GM19397 (cell line): Measurements from ENCODE around the gene DICER1.

Experiments
- ATAC-seq: cut with Tn5 transposase; IDR thresholded peaks from one replicate; pipeline ENCODE4 v1.9.1; 2021; ENCODE audit warnings: mild to moderate bottlenecking, moderate library complexity; ENCODE audit not compliant: unreplicated experiment

DICER1 gene

DNA sequence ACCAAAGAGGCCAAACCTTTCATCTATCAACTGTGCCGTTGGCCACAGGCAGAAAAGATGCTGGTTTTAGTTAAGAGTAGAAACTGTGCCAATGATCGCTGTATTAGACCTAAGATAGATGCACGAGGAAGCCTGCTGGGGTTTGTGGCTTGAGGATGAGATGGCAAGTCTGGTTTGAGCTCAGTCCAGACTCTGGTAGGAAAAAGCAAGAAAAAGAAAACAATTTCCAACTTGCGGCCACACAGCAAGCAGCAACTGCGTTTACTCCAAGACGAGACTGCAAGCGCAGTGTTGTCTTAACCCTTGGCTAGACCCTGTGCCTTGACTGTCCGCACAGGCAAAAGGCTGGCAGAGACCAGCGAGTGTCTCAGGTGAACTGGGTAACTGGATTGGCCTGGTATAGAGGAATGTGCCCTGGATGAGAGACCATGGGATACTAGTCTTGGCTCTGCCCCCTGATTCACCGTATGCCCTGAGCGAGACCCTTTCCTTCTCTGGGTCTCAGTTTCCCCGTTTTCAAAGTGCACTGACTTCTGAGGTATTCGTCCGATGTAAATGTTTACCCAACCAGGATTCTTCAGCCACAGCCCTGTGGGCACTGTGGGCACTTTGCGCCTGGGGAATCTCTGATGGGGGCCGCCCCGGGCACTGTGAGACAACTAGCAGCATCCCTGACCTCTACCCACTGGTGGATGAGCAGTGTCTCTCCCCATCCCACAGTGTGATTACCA is 113.4 kb downstream of the DICER1 start:
- no peak for ATAC-seq

DNA sequence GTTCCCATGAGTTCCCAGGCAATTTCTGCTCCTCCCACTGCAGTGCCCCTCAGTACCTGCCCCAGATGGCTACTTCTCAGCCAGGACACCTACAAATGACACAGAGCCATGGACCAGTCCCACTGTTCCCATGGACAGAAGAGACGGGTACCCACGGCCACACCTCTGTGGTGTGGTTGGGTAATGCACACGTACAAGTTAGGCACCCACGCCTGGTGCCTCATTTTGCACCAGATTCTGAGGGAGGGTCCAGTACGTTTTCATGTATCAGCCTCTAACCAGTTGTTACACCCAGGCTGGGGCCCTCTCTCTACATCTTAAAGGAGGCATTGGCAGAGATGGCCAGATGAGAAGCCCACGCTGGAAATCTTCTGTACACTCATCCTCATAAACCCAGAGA is 114.0 kb downstream of the DICER1 start:
- ATAC-seq, result no peak

DNA sequence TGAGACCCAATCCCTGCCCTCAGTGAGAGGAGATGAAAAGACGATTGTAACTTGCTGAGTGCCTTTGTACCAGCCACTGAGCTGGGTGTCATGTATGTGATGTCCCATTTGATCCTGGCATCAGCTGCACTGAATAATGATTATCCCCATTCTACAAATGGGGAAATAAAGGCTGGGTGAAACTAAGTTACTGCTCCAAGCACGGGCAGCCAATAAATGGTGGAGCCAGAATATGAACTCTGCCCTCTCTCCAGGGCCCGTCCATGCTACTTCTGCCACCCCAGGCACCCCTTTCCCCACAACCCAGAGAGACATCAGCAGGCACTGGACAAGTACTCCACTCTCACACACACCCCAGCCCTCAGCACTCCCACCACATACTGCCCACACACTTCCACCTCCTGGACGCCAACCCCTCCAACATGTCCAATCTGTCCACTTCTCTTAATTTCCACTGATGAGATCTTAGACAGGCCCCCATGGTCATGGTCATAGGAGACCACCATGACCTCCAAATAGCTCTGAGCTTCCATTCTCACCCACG is 115.8 kb downstream of the DICER1 start:
- ATAC-seq, result no peak

DNA sequence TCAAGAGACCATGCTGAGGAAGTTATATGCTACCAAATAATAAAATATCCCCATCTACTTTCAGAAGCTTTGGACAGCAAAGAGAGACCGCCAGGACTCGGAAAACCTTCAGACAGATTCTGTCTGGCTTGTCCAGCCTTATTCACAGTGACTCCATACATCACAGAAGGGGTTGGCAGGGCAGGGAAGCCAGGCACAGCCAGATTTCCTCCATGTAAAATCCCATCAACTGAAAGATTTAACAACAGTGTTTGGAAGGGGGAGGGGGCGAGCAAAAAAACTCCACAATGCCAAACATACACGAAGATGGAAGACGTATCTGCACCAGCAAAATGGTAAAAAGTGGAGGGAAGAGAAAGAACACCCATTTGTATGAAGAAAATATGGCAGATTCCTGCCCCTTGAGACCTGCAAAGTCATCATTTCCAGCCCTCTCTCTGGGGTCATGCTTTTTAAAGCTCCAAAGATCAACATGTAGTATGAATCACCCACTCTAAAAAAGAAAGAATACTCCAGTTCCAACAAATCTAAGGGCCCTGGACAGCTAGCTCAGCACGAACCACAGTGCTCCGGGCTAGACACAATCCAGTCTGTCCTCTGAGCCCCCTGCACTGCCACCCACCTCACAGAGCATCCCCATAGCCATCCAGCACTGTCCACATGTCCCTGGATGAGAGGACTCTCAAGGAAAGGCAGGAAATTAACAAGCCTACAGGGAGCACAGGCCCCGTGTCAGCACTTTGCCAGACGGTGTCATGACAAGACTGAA is 116.4 kb downstream of the DICER1 start:
- ATAC-seq, result no peak

DNA sequence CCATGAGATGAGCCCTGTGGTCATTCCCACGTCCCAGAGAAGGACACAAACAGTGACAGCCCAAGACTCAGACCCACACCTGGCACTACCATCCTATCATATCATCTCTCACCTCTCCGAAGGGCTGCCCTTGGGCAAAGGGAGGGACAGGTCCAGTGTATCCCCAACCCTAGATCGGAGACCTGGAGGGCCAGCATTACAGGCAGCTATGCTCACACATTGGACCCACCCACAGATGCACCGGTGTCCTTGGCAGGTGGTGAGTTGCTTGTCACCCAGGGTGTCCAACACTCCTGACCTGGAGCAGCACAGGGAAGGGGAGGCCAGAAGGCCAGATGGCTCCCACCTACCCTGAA is 117.4 kb downstream of the DICER1 start:
- no peak for ATAC-seq

DNA sequence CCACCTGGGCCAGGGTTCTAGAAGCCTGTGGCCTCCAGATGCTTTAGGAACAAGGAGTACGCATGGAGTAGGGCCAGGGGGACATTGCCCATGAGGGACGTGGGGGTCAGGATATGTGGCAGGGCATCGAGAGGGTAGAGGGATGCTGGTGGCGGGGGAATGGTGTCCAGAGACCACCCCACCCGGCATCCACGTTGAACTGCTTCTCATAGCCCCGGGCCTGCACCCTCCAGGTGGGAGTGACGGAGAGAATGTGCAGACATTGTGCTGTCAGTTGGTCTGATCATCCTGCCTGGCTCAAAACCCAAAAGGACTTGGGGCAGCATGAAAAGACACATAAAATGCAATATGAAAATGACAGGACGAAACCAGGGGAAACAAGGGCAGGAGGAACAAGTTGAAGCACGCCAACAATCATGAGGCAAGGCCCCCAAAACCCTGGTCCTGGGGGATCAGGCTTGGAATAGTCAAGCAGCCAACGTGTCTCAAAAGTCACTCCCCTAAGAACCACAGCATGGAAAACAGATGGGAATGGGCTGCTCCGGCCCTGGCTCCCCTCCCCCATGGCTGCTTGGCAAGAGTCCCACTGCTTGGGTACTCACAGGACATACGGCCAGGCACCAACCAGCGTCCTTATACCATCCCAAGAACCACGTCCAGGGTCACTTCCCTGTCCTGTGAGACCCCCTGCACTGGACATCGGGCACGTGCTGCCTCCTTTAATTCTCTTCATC is 117.9 kb downstream of the DICER1 start:
- no peak for ATAC-seq

DNA sequence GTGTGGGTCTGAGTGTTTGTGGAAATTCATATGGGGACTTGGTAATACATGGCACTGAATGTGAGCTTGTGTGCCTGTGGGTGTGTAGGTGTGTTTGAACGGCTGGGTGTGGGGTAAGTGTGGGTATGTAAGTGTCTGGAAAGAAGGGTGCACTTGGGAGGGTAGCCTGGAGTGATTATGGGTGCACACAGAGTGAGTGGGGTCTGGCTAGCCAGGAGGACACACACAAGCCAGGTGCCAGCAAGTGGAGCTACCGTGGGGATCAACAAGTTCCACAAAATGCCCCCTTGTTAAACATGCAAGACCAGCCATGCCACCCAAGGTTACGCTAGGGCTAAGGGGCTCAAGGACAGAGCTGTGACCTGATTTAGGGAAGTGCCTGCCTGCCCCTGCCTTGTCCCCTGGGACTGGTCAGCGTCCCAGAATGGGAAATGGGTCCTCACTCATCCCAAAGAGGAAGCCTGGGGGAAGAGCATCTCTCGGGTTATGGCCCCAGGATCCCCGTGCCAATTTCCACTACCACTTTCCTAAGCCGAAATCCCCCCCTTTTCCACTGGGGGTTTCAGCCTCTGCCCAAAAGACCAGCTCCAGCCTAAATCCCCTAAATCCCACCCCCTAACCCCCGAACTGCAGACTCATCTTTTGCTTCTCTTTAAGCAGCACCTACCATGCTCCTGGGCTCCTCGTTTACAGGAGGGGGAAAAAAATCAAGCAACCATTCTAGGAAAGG is 118.6 kb downstream of the DICER1 start:
- ATAC-seq, result no peak

DNA sequence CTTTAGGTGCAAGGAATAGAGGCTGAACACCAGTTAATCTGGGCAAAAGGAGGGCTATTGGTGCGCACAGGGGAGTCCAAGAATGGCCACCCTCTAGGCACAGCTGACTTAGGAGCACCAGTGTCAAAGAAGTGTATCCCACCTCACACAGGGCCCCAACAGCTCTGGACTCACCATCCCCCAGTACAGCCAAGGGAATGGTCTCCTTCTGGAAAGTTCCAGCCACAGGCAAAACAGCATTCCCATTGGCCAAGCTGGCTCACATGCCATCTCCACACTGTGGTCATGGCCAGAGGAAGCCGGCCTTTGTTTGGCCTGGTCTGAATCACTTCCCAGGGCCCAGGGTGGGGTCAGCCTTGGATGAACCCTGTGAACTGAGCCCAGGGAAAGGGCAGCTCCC is 120.1 kb downstream of the DICER1 start:
- ATAC-seq, result no peak
